CD4-positive, alpha-beta T cell (primary cell): ENCODE data around the gene KRT13. TPM values are rescaled to one million over a fixed set of nuclear protein-coding genes. Genes with fewer than 3 reads are reported as not detected.

Experiments used
- ATAC-seq: fragments of 200-7000 bp; cut with Tn5 transposase; one replicate; pipeline ENCODE4 v1.10.0; 2022; ENCODE audit warnings: mild to moderate bottlenecking; ENCODE audit not compliant: poor library complexity
- CTCF ChIA-PET: fragments of 350-600 bp; sonication (Branson Sonifier 250); formaldehyde crosslinking; loops from one replicate; lab custom pipeline; 2021; ENCODE audit warnings: antibody characterized with exemption, inconsistent platforms; lab: Charles Lee
- POLR2A ChIA-PET: fragments of 350-600 bp; sonication (Branson Sonifier 250); formaldehyde crosslinking; loops from one replicate; lab custom pipeline; 2021; ENCODE audit warnings: antibody characterized with exemption, inconsistent platforms; lab: Charles Lee
- DNase-seq, 14 experiments: peaks; one replicate each; pipeline ENCODE4 v3.0.0-alpha.2; 2013 to 2020; ENCODE audit warnings: mixed read lengths in 2 of 14
- H3K27ac ChIP-seq, 2 donors: one replicate each; pipeline versions ENCODE4 v1.5.1 to v1.7.0; 2013; ENCODE audit warnings: low read length in 2 of 2, low read depth in 1 of 2, mild to moderate bottlenecking in 1 of 2
- H3K27me3 ChIP-seq, 2 experiments: 1 replicate in 1 of 2; 2 replicates in 1 of 2; pipeline versions ENCODE4 v1.6.1 to v1.7.0; 2013; ENCODE audit warnings: low read length in 2 of 2, control low read depth in 1 of 2, mild to moderate bottlenecking in 1 of 2, moderate library complexity in 1 of 2; ENCODE audit not compliant: insufficient read depth in 2 of 2, control insufficient read depth in 1 of 2
- H3K36me3 ChIP-seq: one replicate; pipeline ENCODE4 v1.6.1; 2013; ENCODE audit warnings: low read length, control low read depth; ENCODE audit not compliant: insufficient read depth
- H3K4me1 ChIP-seq: one replicate; pipeline ENCODE4 v1.6.1; 2013; ENCODE audit warnings: low read length, control low read depth; ENCODE audit not compliant: insufficient read depth
- H3K4me3 ChIP-seq: one replicate; pipeline ENCODE4 v1.5.1; 2013; ENCODE audit warnings: mild to moderate bottlenecking, low read length, moderate library complexity
- H3K9me3 ChIP-seq, 2 experiments: 1 replicate in 1 of 2; 2 replicates in 1 of 2; pipeline versions ENCODE4 v1.6.1 to v1.7.0; 2013; ENCODE audit warnings: low read length in 2 of 2, mild to moderate bottlenecking in 2 of 2, control low read depth in 1 of 2, moderate library complexity in 1 of 2; ENCODE audit not compliant: control insufficient read depth in 1 of 2, insufficient read depth in 1 of 2
- H3K27ac Mint-ChIP-seq: one replicate; pipeline ENCODE4 v1.8.0; 2020; ENCODE audit warnings: mixed read lengths
- H3K27me3 Mint-ChIP-seq: one replicate; pipeline ENCODE4 v1.8.0; 2021; ENCODE audit warnings: mixed read lengths
- H3K36me3 Mint-ChIP-seq: one replicate; pipeline ENCODE4 v1.8.0; 2021; ENCODE audit warnings: low read depth, mixed read lengths
- H3K4me1 Mint-ChIP-seq: one replicate; pipeline ENCODE4 v1.8.0; 2021; ENCODE audit warnings: low read depth, mixed read lengths
- H3K4me3 Mint-ChIP-seq: one replicate; pipeline ENCODE4 v1.8.0; 2020; ENCODE audit warnings: mild to moderate bottlenecking, mixed read lengths
- H3K9me3 Mint-ChIP-seq: one replicate; pipeline ENCODE4 v1.8.0; 2020; ENCODE audit warnings: mixed read lengths
- CTCF ChIP-seq: fragments of 200-600 bp; IDR thresholded peaks from one replicate; pipeline ENCODE4 v1.8.0; 2022; ENCODE audit warnings: antibody characterized with exemption, mild to moderate bottlenecking
- intact Hi-C, 2 experiments: fragments of 100-400 bp; cut with DNase I in 1 of 2; cut with micrococcal nuclease in 1 of 2; formaldehyde crosslinking; loops; one replicate each; pipeline versions ENCODE4 v1.15.1 to v1.9.0; 2023 to 2025; cut with DNase I, micrococcal nuclease
- total RNA-seq, 174 experiments: library from RNA in 2 of 174; stranded (reverse) in 2 of 174; gene quantifications; one replicate each; pipeline ENCODE4 v1.2.3 and lab custom pipeline; 2021 to 2026

KRT13 gene
- total RNA-seq, 2 experiments from 2014 or later: not detected

- ATAC-seq (no peak), DNase-seq (no peak)
- H3K27me3 Mint-ChIP-seq: peaks cover 23% of the 10 kb centered on the region
- no peak overlapping the region for H3K27ac ChIP-seq
- ChIA-PET CTCF (no interaction called here), POLR2A (no interaction called here)
- H3K9me3 ChIP-seq: peaks cover 0 to 8% of the 10 kb centered on the region in 2 experiments
- intact Hi-C loops: no loop called here
- TF ChIP-seq CTCF: no peak
- H3K4me1 ChIP-seq: peaks cover 14% of the 10 kb centered on the region
- no peaks in the 10 kb centered on the region for H3K36me3 Mint-ChIP-seq
- H3K4me3 Mint-ChIP-seq: no peak overlapping the region
- no peak overlapping the region for H3K4me3 ChIP-seq
- H3K27ac Mint-ChIP-seq: no peak overlapping the region
- no peaks in the 10 kb centered on the region for H3K36me3 ChIP-seq
- H3K9me3 Mint-ChIP-seq: no peaks in the 10 kb centered on the region
- peaks cover 14 to 15% of the 10 kb centered on the region in 2 experiments for H3K27me3 ChIP-seq
- H3K4me1 Mint-ChIP-seq: peaks cover 9% of the 10 kb centered on the region
Measured at GRCh38 chr17:41523225-41523593, 17.8 kb upstream of the KRT13 start.

GRCh38 chr17:41522301-41523224, 17.2 kb upstream of the KRT13 start:
- ATAC-seq: no peak

More at GRCh38 chr17:41522301-41523224, 17.2 kb upstream of the KRT13 start:
- Mint-ChIP-seq H3K4me3 (no peak overlapping the region), H3K4me1 (peaks cover 7% of the 10 kb centered on the region), H3K36me3 (no peaks in the 10 kb centered on the region), H3K9me3 (no peaks in the 10 kb centered on the region), H3K27ac (no peak overlapping the region), H3K27me3 (peaks cover 17% of the 10 kb centered on the region)
- POLR2A ChIA-PET: no interaction called here
- intact Hi-C loops: no loop called here
- no peak overlapping the region for H3K4me3 ChIP-seq
- H3K36me3 ChIP-seq: no peaks in the 10 kb centered on the region
- H3K27me3 ChIP-seq: peaks cover 9 to 11% of the 10 kb centered on the region in 2 experiments
- CTCF ChIA-PET: interaction anchor here (0.6 kb wide), 1 partner anchor 46 kb away, joined by 4 read pairs; no protein-coding TSS in a partner anchor
- no peak for TF ChIP-seq CTCF
- peaks cover 0 to 5% of the 10 kb centered on the region in 2 experiments for H3K9me3 ChIP-seq
- peaks cover 7% of the 10 kb centered on the region for H3K4me1 ChIP-seq
- no peak for DNase-seq
- no peak overlapping the region for H3K27ac ChIP-seq
